Osteocyte (in vitro differentiated cells): ENCODE data around the gene COX4I1. TPM values are rescaled to one million over a fixed set of nuclear protein-coding genes. Genes with fewer than 3 reads are reported as not detected.

Source experiments
- DNase-seq: peaks from one replicate; pipeline ENCODE4 v3.0.0; 2021; ENCODE audit warnings: mixed read lengths; ENCODE audit not compliant: unreplicated experiment; ENCODE audit errors: extremely low spot score
- H3K27ac Mint-ChIP-seq: one replicate; pipeline ENCODE4 v1.8.0; 2021; ENCODE audit warnings: mild to moderate bottlenecking, mixed read lengths; ENCODE audit not compliant: unreplicated experiment
- H3K27me3 Mint-ChIP-seq: one replicate; pipeline ENCODE4 v1.8.0; 2021; ENCODE audit warnings: mixed read lengths; ENCODE audit not compliant: unreplicated experiment
- H3K36me3 Mint-ChIP-seq: one replicate; pipeline ENCODE4 v1.8.0; 2021; ENCODE audit warnings: mixed read lengths; ENCODE audit not compliant: unreplicated experiment
- H3K4me1 Mint-ChIP-seq: one replicate; pipeline ENCODE4 v1.8.0; 2021; ENCODE audit warnings: mixed read lengths; ENCODE audit not compliant: unreplicated experiment
- H3K4me3 Mint-ChIP-seq: one replicate; pipeline ENCODE4 v1.8.0; 2021; ENCODE audit warnings: mild to moderate bottlenecking, moderate library complexity, mixed read lengths; ENCODE audit not compliant: unreplicated experiment
- H3K9me3 Mint-ChIP-seq: one replicate; pipeline ENCODE4 v1.8.0; 2021; ENCODE audit warnings: mixed read lengths; ENCODE audit not compliant: unreplicated experiment
- CTCF ChIP-seq: fragments of 200-600 bp; sonication (generic); IDR thresholded peaks from 2 replicates; pipeline ENCODE4 v1.5.0; 2021; ENCODE audit warnings: antibody characterized with exemption, mild to moderate bottlenecking, moderate library complexity
- total RNA-seq: library from RNA; stranded (reverse); gene quantifications from 2 replicates; pipeline ENCODE4 v1.2.1, GENCODE V29; 2021

COX4I1 gene
- total RNA-seq, 1 donor from 2014 or later = 456 TPM

- peaks cover 2% of the 10 kb centered on the region for H3K36me3 Mint-ChIP-seq
- no peak for TF ChIP-seq CTCF
- peaks cover 2% of the 10 kb centered on the region for H3K27me3 Mint-ChIP-seq
- no peak overlapping the region for H3K4me3 Mint-ChIP-seq
- peaks cover 12% of the 10 kb centered on the region for H3K4me1 Mint-ChIP-seq
- H3K27ac Mint-ChIP-seq = peak overlapping the region; percentile 94
- DNase-seq = no peak
- no peaks in the 10 kb centered on the region for H3K9me3 Mint-ChIP-seq
Measured at GRCh38 chr16:85768199-85768598, 31.3 kb upstream of the COX4I1 start.

GRCh38 chr16:85770741-85771140 lies 28.8 kb upstream of the COX4I1 start:
- no peaks in the 10 kb centered on the region for H3K9me3 Mint-ChIP-seq
- no peak overlapping the region for H3K4me3 Mint-ChIP-seq
- H3K36me3 Mint-ChIP-seq = no peaks in the 10 kb centered on the region
- DNase-seq = no peak
- H3K27me3 Mint-ChIP-seq = no peaks in the 10 kb centered on the region
- peaks cover 12% of the 10 kb centered on the region for H3K4me1 Mint-ChIP-seq
- no peak for TF ChIP-seq CTCF
- H3K27ac Mint-ChIP-seq = no peak overlapping the region

- DNase-seq = no peak
- Mint-ChIP-seq H3K27me3 (no peaks in the 10 kb centered on the region), H3K4me1 (peaks cover 3% of the 10 kb centered on the region), H3K27ac (no peak overlapping the region), H3K9me3 (no peaks in the 10 kb centered on the region), H3K36me3 (peaks cover 3% of the 10 kb centered on the region), H3K4me3 (no peak overlapping the region)
- no peak for TF ChIP-seq CTCF
Measured at GRCh38 chr16:85773044-85773443, 26.5 kb upstream of the COX4I1 start.

- DNase-seq = no peak
- H3K27me3 Mint-ChIP-seq = no peaks in the 10 kb centered on the region
- H3K9me3 Mint-ChIP-seq = no peaks in the 10 kb centered on the region
- peaks cover 2% of the 10 kb centered on the region for H3K4me1 Mint-ChIP-seq
- peaks cover 13% of the 10 kb centered on the region for H3K36me3 Mint-ChIP-seq
- H3K4me3 Mint-ChIP-seq = no peak overlapping the region
- no peak for TF ChIP-seq CTCF
- H3K27ac Mint-ChIP-seq = no peak overlapping the region
Measured at GRCh38 chr16:85774136-85774535, 25.4 kb upstream of the COX4I1 start.

- DNase-seq = no peak
- Mint-ChIP-seq H3K27ac (no peak overlapping the region), H3K4me1 (peaks cover 2% of the 10 kb centered on the region), H3K27me3 (no peaks in the 10 kb centered on the region), H3K9me3 (no peaks in the 10 kb centered on the region), H3K4me3 (no peak overlapping the region), H3K36me3 (peaks cover 19% of the 10 kb centered on the region)
- no peak for TF ChIP-seq CTCF
Measured at GRCh38 chr16:85774811-85775210, 24.7 kb upstream of the COX4I1 start.
